H1 (cell line): ENCODE data around the gene TGFBR2. TPM values are rescaled to one million over a fixed set of nuclear protein-coding genes. Genes with fewer than 3 reads are reported as not detected.

ENCODE experiments used
- CHD1 ChIP-seq: IDR thresholded peaks from 2 replicates; pipeline ENCODE4 v1.6.1; 2012; ENCODE audit warnings: low read depth, low read length, improper control_type of control experiment
- CHD7 ChIP-seq: fragments of 300-600 bp; sonication (generic); IDR thresholded peaks from 2 replicates; pipeline ENCODE4 v1.7.1; 2012; ENCODE audit warnings: low read length, moderate library complexity, mild to moderate bottlenecking, inconsistent platforms; ENCODE audit not compliant: insufficient replicate concordance
- PHF8 ChIP-seq: fragments of 200-600 bp; sonication (generic); conservative IDR thresholded peaks from 2 replicates; pipeline ENCODE4 v1.7.1; 2012; ENCODE audit warnings: low read depth, mild to moderate bottlenecking, inconsistent platforms, low read length, moderate library complexity
- TAF1 ChIP-seq: IDR thresholded peaks from 2 replicates; pipeline ENCODE4 v1.6.1; 2011; ENCODE audit warnings: mild to moderate bottlenecking, low read depth, low read length
- polyA plus RNA-seq, 7 experiments: library from polyadenylated mRNA; depleted of rRNA in 3 of 7; stranded (reverse) in 5 of 7; unstranded in 2 of 7; fragments of >200 nt in 5 of 7; fragments of 200-250 nt in 2 of 7; gene quantifications; 1 replicate in 5 of 7; 2 replicates in 1 of 7; 4 replicates in 1 of 7; pipeline versions ENCODE4 v1.2.1 to v1.2.3, GENCODE V29; 2011 to 2013; ENCODE audit warnings: missing spikeins in 2 of 7, mixed read lengths in 2 of 7
- total RNA-seq: library from RNA; stranded (reverse); fragmentation: NEBNext Ultra II Directional; extraction: Animal tissue kit (Norgen Biotek cat#: 25700); gene quantifications from 2 replicates; pipeline ENCODE4 v1.2.1, GENCODE V29; 2021

Gene TGFBR2
- total and polyA plus RNA-seq, 2 of the 8 experiments (the other 6 are each of a cell fraction or from before 2014, with no cell fraction given): 4.2 to 7.4 TPM

GRCh38 chr3:30597769-30598134, 8.6 kb upstream of the TGFBR2 start (continued):
- no peak for TF ChIP-seq CHD7
- TF ChIP-seq TAF1: no peak
- TF ChIP-seq CHD1: no peak
- TF ChIP-seq PHF8: no peak
